ENCODE data around the gene MCF2L2.

DNA sequence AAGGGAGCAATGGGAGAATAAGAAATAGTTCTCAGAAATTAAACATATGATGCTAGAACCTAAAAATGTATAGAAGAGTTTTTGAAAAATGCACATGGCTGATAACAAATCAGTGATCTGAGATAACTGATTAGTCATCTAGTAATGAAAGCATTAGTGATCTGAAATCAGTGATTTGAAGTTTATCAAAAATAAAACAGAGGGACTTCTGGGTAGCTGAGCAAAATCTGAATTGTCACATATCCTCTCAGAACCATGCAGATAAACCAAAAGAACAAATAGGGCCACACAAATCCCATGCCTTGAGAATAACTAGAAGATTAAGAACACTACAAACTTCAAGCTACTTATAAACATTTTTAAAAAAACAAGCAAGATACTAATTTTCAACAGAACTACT, 71.5 kb downstream of the MCF2L2 start:
- TF ChIP-seq, protein P1, sequence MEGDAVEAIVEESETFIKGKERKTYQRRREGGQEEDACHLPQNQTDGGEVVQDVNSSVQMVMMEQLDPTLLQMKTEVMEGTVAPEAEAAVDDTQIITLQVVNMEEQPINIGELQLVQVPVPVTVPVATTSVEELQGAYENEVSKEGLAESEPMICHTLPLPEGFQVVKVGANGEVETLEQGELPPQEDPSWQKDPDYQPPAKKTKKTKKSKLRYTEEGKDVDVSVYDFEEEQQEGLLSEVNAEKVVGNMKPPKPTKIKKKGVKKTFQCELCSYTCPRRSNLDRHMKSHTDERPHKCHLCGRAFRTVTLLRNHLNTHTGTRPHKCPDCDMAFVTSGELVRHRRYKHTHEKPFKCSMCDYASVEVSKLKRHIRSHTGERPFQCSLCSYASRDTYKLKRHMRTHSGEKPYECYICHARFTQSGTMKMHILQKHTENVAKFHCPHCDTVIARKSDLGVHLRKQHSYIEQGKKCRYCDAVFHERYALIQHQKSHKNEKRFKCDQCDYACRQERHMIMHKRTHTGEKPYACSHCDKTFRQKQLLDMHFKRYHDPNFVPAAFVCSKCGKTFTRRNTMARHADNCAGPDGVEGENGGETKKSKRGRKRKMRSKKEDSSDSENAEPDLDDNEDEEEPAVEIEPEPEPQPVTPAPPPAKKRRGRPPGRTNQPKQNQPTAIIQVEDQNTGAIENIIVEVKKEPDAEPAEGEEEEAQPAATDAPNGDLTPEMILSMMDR (IDR thresholded peaks at IDR 0.05; ENCODE audit: low read depth, low read length): no peak
- TF ChIP-seq POLR2A (IDR thresholded peaks at IDR 0.05; ENCODE audit: extremely low read depth, insufficient read length): no peak

All from NB4 (cell line).